ENCODE data around the gene SAP130.

DNA sequence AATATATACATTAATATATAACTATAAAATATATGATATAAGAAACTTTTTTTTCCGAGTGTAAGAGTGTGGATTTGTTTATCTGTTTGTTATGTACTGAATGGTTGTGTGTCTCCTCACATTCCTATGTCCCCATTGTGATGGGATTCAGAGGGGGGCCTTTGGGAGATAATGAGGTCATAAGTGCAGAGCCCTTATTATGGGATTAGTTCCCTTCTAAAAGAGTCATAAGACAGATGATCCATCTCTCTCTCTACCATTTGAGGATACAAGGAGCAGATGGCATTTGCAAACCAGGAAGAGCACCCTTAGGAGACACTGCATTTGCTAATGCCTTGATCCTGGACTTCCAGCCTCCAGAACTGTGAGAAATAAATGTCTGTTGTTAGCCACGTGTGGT lies 30.3 kb upstream of the SAP130 start:
- TF ChIP-seq PBX3 (IDR thresholded peaks at IDR 0.05), result no peak
- no peak for TF ChIP-seq USF1 (IDR thresholded peaks at IDR 0.05; ENCODE audit: borderline replicate concordance, low read depth)
- TF ChIP-seq RCOR1 (IDR thresholded peaks at IDR 0.05; ENCODE audit: low read length), result no peak
- no peak for TF ChIP-seq CTCF (IDR thresholded peaks at IDR 0.05)
- no peak for TF ChIP-seq RAD21 (IDR thresholded peaks at IDR 0.05; ENCODE audit: low read length)
- TF ChIP-seq POLR2AphosphoS5 (IDR thresholded peaks at IDR 0.05; ENCODE audit: low read depth, low read length), result no peak
- TF ChIP-seq RFX5 (IDR thresholded peaks at IDR 0.05; ENCODE audit: low read length), result no peak
- no peak for TF ChIP-seq MXI1 (IDR thresholded peaks at IDR 0.05; ENCODE audit: low read depth, low read length)
- TF ChIP-seq IRF3 (IDR thresholded peaks at IDR 0.05; ENCODE audit: low read depth, low read length), result no peak
- TF ChIP-seq, protein P1, sequence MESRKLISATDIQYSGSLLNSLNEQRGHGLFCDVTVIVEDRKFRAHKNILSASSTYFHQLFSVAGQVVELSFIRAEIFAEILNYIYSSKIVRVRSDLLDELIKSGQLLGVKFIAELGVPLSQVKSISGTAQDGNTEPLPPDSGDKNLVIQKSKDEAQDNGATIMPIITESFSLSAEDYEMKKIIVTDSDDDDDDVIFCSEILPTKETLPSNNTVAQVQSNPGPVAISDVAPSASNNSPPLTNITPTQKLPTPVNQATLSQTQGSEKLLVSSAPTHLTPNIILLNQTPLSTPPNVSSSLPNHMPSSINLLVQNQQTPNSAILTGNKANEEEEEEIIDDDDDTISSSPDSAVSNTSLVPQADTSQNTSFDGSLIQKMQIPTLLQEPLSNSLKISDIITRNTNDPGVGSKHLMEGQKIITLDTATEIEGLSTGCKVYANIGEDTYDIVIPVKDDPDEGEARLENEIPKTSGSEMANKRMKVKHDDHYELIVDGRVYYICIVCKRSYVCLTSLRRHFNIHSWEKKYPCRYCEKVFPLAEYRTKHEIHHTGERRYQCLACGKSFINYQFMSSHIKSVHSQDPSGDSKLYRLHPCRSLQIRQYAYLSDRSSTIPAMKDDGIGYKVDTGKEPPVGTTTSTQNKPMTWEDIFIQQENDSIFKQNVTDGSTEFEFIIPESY (IDR thresholded peaks at IDR 0.05; ENCODE audit: borderline replicate concordance, low read depth), result no peak
